K562 (cell line): ENCODE results near the gene NOP14. TPM values are rescaled to one million over a fixed set of nuclear protein-coding genes. Genes with fewer than 3 reads are reported as not detected.

Source experiments
- ATAC-seq: fragments of 200-7000 bp; cut with Tn5 transposase; 3 replicates; pipeline ENCODE4 v1.9.1; 2020; ENCODE audit warnings: moderate library complexity
- BruUV-seq: library from RNA; stranded (reverse); fragments of 400-500 nt; replicated peaks from 2 replicates; lab custom pipeline; 2021; lab: Mats Ljungman, UMichigan
- CTCF ChIA-PET: fragments of 300-600 bp; formaldehyde crosslinking; extraction: SDS; loops from one replicate; lab custom pipeline; 2021; ENCODE audit warnings: low intra/inter-chr PET ratio; lab: Yijun Ruan, JAX
- POLR2A ChIA-PET: fragments of 300-600, 350-650 bp; sonication (Branson Sonifier 250); formaldehyde crosslinking; extraction: SDS; loops from one replicate; lab custom pipeline; 2021; ENCODE audit warnings: antibody characterized with exemption, inconsistent platforms; lab: Yijun Ruan, JAX
- DNase-seq, 4 experiments: peaks; one replicate each; pipeline versions ENCODE4 v3.0.0 to v3.0.0-alpha.2; 2011 to 2018; ENCODE audit warnings: low spot score in 3 of 4, mixed read lengths in 3 of 4; ENCODE audit errors: extremely low read depth in 1 of 4
- FAIRE-seq: peaks from 2 replicates; lab custom pipeline; 2011; peaks lifted over from hg19 to GRCh38; lab: Jason Lieb, UNC
- H2AFZ ChIP-seq: 2 replicates; pipeline ENCODE4 v1.6.0; 2011; ENCODE audit warnings: low read depth, low read length, control low read depth, inconsistent platforms
- H3K27ac ChIP-seq: fragments of 200-600 bp; 3 replicates; pipeline ENCODE4 v1.8.0; 2011; ENCODE audit warnings: low read depth, mild to moderate bottlenecking, control low read depth, inconsistent platforms, low read length, moderate library complexity, mixed read lengths; ENCODE audit errors: extremely low read depth
- H3K27me3 ChIP-seq, 2 experiments: fragments of 300-600 bp in 1 of 2; 2 replicates in 1 of 2; 3 replicates in 1 of 2; pipeline versions ENCODE4 v1.6.0 to v1.8.0; 2011; ENCODE audit warnings: inconsistent platforms in 2 of 2, low read length in 2 of 2, mild to moderate bottlenecking in 1 of 2, mixed read lengths in 1 of 2, moderate library complexity in 1 of 2; ENCODE audit not compliant: control insufficient read depth in 2 of 2, insufficient read depth in 2 of 2
- H3K36me3 ChIP-seq: fragments of 300-600 bp; 3 replicates; pipeline ENCODE4 v1.8.0; 2011; ENCODE audit warnings: mild to moderate bottlenecking, low read length, inconsistent platforms; ENCODE audit not compliant: control insufficient read depth, insufficient read depth
- H3K4me1 ChIP-seq, 2 experiments: fragments of 200-600 bp in 1 of 2; replicated peaks in 1 of 2; 2 replicates in 1 of 2; 3 replicates in 1 of 2; pipeline versions ENCODE4 v1.5.1 to v1.8.0; 2011; ENCODE audit warnings: inconsistent platforms in 2 of 2, low read length in 2 of 2, mild to moderate bottlenecking in 1 of 2, mixed read lengths in 1 of 2, moderate library complexity in 1 of 2; ENCODE audit not compliant: control insufficient read depth in 2 of 2, insufficient read depth in 2 of 2
- H3K4me2 ChIP-seq: 2 replicates; pipeline ENCODE4 v1.6.1; 2011; ENCODE audit warnings: low read length, control low read depth, inconsistent platforms, mixed read lengths; ENCODE audit not compliant: insufficient read depth
- H3K4me3 ChIP-seq: fragments of 200-600 bp; sonication (generic), shearing (Covaris generic); 2 replicates; pipeline ENCODE4 v1.5.1; 2016; ENCODE audit warnings: control low read depth, inconsistent platforms
- H3K79me2 ChIP-seq: fragments of 200-600 bp; 3 replicates; pipeline ENCODE4 v1.8.0; 2011; ENCODE audit warnings: low read length, inconsistent platforms; ENCODE audit not compliant: control insufficient read depth, insufficient read depth
- H3K9ac ChIP-seq, 2 experiments: 2 replicates each; pipeline versions ENCODE4 v1.6.0 to v1.6.1; 2011; ENCODE audit warnings: low read depth in 2 of 2, low read length in 2 of 2, control low read depth in 1 of 2, inconsistent platforms in 1 of 2, mild to moderate bottlenecking in 1 of 2, mixed read lengths in 1 of 2; ENCODE audit not compliant: insufficient read depth in 1 of 2
- H3K9me1 ChIP-seq: one replicate; pipeline ENCODE4 v1.6.0; 2011; ENCODE audit warnings: inconsistent platforms, mild to moderate bottlenecking, low read length, moderate library complexity; ENCODE audit not compliant: control insufficient read depth, insufficient read depth
- H3K9me3 ChIP-seq: replicated peaks from 2 replicates; pipeline ENCODE4 v1.5.1; 2011; ENCODE audit warnings: low read depth, low read length, inconsistent platforms; ENCODE audit not compliant: control insufficient read depth, insufficient read depth
- H4K20me1 ChIP-seq: replicated peaks from 2 replicates; pipeline ENCODE4 v1.6.1; 2011; ENCODE audit warnings: low read length, inconsistent platforms, mixed read lengths; ENCODE audit not compliant: control insufficient read depth, insufficient read depth
- CEBPG ChIP-seq, 3 experiments: fragments of 200-800 bp in 1 of 3; sonication (Bioruptor generic) in 1 of 3; sonication (generic) in 1 of 3; formaldehyde crosslinking in 1 of 3; IDR thresholded peaks in 2 of 3; conservative IDR thresholded peaks in 1 of 3; 2 replicates each; pipeline versions ENCODE4 v1.6.1 to v1.8.0; 2016 to 2022; ENCODE audit warnings: missing compliant biosample characterization in 2 of 3, missing genetic modification characterization in 2 of 3, mild to moderate bottlenecking in 1 of 3, missing genetic modification reagents in 1 of 3
- CREB1 ChIP-seq, 2 experiments: sonication (generic) in 1 of 2; formaldehyde crosslinking in 1 of 2; IDR thresholded peaks; 2 replicates each; pipeline versions ENCODE4 v1.6.1 to v1.8.0; 2012 to 2022; ENCODE audit warnings: inconsistent platforms in 1 of 2, mild to moderate bottlenecking in 1 of 2, missing genetic modification reagents in 1 of 2, moderate library complexity in 1 of 2
- E2F6 ChIP-seq, 2 experiments: IDR thresholded peaks; 2 replicates each; pipeline ENCODE4 v1.6.1; 2011; ENCODE audit warnings: borderline replicate concordance in 1 of 2, control low read depth in 1 of 2, low read depth in 1 of 2, low read length in 1 of 2, mild to moderate bottlenecking in 1 of 2, mixed read lengths in 1 of 2, moderate library complexity in 1 of 2; ENCODE audit not compliant: insufficient read depth in 1 of 2, insufficient read length in 1 of 2, poor library complexity in 1 of 2, severe bottlenecking in 1 of 2; ENCODE audit errors: extremely low read depth in 1 of 2
- EGR1 ChIP-seq: fragments of 450-650 bp; conservative IDR thresholded peaks from 2 replicates; pipeline ENCODE4 v1.6.1; 2017; ENCODE audit warnings: mild to moderate bottlenecking
- GABPB1 ChIP-seq: sonication (generic); formaldehyde crosslinking; IDR thresholded peaks from 2 replicates; pipeline ENCODE4 v1.8.0; 2022; ENCODE audit warnings: mild to moderate bottlenecking, missing genetic modification reagents
- HNRNPLL ChIP-seq: fragments of 200-400 bp; formaldehyde crosslinking; IDR thresholded peaks from 2 replicates; pipeline ENCODE4 v1.6.1; 2017; ENCODE audit warnings: low read length, low read depth, mild to moderate bottlenecking; ENCODE audit not compliant: poor library complexity, severe bottlenecking
- MAZ ChIP-seq, 2 experiments: fragments of 450-650 bp in 1 of 2; sonication (generic) in 1 of 2; formaldehyde crosslinking; IDR thresholded peaks in 1 of 2; conservative IDR thresholded peaks in 1 of 2; 2 replicates each; pipeline versions ENCODE4 v1.4.0 to v1.5.0; 2020; ENCODE audit warnings: mild to moderate bottlenecking in 1 of 2, missing genetic modification reagents in 1 of 2
- NFIX ChIP-seq: fragments of 250-450 bp; sonication (Bioruptor Pico); IDR thresholded peaks from 2 replicates; pipeline ENCODE4 v1.4.0; 2020; ENCODE audit warnings: low read depth, mild to moderate bottlenecking, moderate library complexity
- SMAD1 ChIP-seq: fragments of 150-350 bp; IDR thresholded peaks from 2 replicates; pipeline ENCODE4 v1.6.1; 2014; ENCODE audit warnings: low read length, low read depth; ENCODE audit not compliant: partially characterized antibody
- SREBF2 ChIP-seq: sonication (generic); formaldehyde crosslinking; IDR thresholded peaks from 2 replicates; pipeline ENCODE4 v1.4.0; 2020; ENCODE audit warnings: mild to moderate bottlenecking, missing genetic modification reagents
- VEZF1 ChIP-seq: fragments of 200-800 bp; sonication (Bioruptor generic); IDR thresholded peaks from 2 replicates; pipeline ENCODE4 v1.6.1; 2017; ENCODE audit warnings: missing genetic modification characterization, missing compliant biosample characterization
- ZNF639 ChIP-seq, 2 experiments: fragments of 200-800 bp in 1 of 2; sonication (Bioruptor generic) in 1 of 2; sonication (generic) in 1 of 2; formaldehyde crosslinking in 1 of 2; IDR thresholded peaks in 1 of 2; conservative IDR thresholded peaks in 1 of 2; 2 replicates each; pipeline versions ENCODE4 v1.5.0 to v1.6.1; 2016 to 2020; ENCODE audit warnings: missing compliant biosample characterization in 1 of 2, missing genetic modification characterization in 1 of 2, missing genetic modification reagents in 1 of 2
- WGBS: fragments of 100-300 bp; shearing (Covaris generic); methylation state at CpG from one replicate; pipeline ENCODE4 v1.1.6; 2016; ENCODE audit warnings: low coverage, mixed read lengths; ENCODE audit not compliant: insufficient coverage; ENCODE audit errors: missing lambda C conversion rate; 5-methylcytosine and 5-hydroxymethylcytosine counted together
- in situ Hi-C: fragments of 300-500 bp; cut with MboI; formaldehyde crosslinking; loops from 4 replicates; pipeline ENCODE4 v1.15.0; 2018; ENCODE audit warnings: inconsistent platforms, mixed read lengths
- intact Hi-C: fragments of 100-400 bp; cut with micrococcal nuclease; formaldehyde crosslinking; loops from 2 replicates; pipeline ENCODE4 v1.14.2; 2022
- polyA plus RNA-seq, 8 experiments: library from polyadenylated mRNA; depleted of rRNA in 4 of 8; stranded (reverse) in 5 of 8; unstranded in 3 of 8; fragments of >200 nt; fragmentation: Nextera tagmentation in 2 of 8; fragmentation: Illumina TruSeq in 1 of 8; extraction: Ambion mirVana in 2 of 8; extraction: Trizol in 1 of 8; gene quantifications; 2 replicates each; pipeline versions ENCODE4 v1.2.1 to v1.2.3, GENCODE V29; 2011 to 2014; ENCODE audit warnings: inconsistent platforms in 1 of 8, missing spikeins in 1 of 8
- total RNA-seq, 7 experiments: library from RNA; depleted of rRNA in 6 of 7; stranded (reverse); fragments of >200 nt in 6 of 7; fragmentation: Illumina TruSeq in 2 of 7; extraction: Trizol in 2 of 7; gene quantifications; 2 replicates each; pipeline versions ENCODE4 v1.2.1 to v1.2.3, GENCODE V29; 2011 to 2021; ENCODE audit warnings: low replicate concordance in 1 of 7

NOP14 gene
- total and polyA plus RNA-seq, 9 of the 15 experiments (the other 6 are each of a cell fraction or from before 2014, with no cell fraction given) = 12.7 to 76.0 (median 50.9) TPM

- intact Hi-C loops (no loop called here), in situ Hi-C loops (no loop called here)
- no TSS peak for BruUV-seq
- no peaks in the 10 kb centered on the region for H3K9me1 ChIP-seq
- FAIRE-seq (no peak), ATAC-seq (peak; percentile 28), DNase-seq (peak; percentile 67 to 92 (median 80))
- H4K20me1 ChIP-seq = peaks cover 17% of the 10 kb centered on the region; the same call in 1 of the 2 replicates
- peak overlapping the region; percentile 64 for H3K27ac ChIP-seq
- peaks cover 17 to 65% of the 10 kb centered on the region in 2 experiments; a peak in 4 of 5 replicates for H3K4me1 ChIP-seq
- H2AFZ ChIP-seq = peak overlapping the region; percentile 56; the same call in 1 of the 2 replicates
- H3K79me2 ChIP-seq = peaks cover 28% of the 10 kb centered on the region; the same call in 2 of the 3 replicates
- ChIA-PET POLR2A (interaction anchor here (1.3 to 2.7 kb wide), 3 partner anchors 11 to 28 kb away, joined by 4 to 30 read pairs (median 6); partner anchors contain the start of genes GRK4 and NOP14), CTCF (interaction anchor here (0.6 kb wide), 1 partner anchor 234 kb away, joined by 4 read pairs; no protein-coding TSS in a partner anchor)
- H3K9ac ChIP-seq = peak overlapping the region; percentile 42 to 99; a peak in 3 of 4 replicates
- peak overlapping the region; percentile 86 for H3K4me2 ChIP-seq
- H3K9me3 ChIP-seq = no peaks in the 10 kb centered on the region
- peak overlapping the region; percentile 84 for H3K4me3 ChIP-seq
- no peaks in the 10 kb centered on the region for H3K27me3 ChIP-seq
- WGBS = 0% methylated on average over 4 of the region's 93 CpGs
- H3K36me3 ChIP-seq = peaks cover 62% of the 10 kb centered on the region
- TF ChIP-seq HNRNPLL = peak; percentile 26
- peak; percentile 69 for TF ChIP-seq VEZF1 (CRISPR knock-in tag)
- peak; percentile 38; the same call in 1 of the 2 replicates for TF ChIP-seq GABPB1 (CRISPR knock-in tag)
- no peak for TF ChIP-seq SREBF2 (CRISPR knock-in tag)
- no peak for TF ChIP-seq SMAD1
- 0 out of 2 replicates have a peak, but pooled peaks have one; percentile 20 for TF ChIP-seq CREB1 (IDR thresholded peaks at IDR 0.05)
- TF ChIP-seq CREB1 (CRISPR knock-in tag; IDR thresholded peaks at IDR 0.05) = no peak
- TF ChIP-seq CEBPG (CRISPR knock-in tag; IDR thresholded peaks at IDR 0.05) = 0 out of 2 replicates have a peak, but pooled peaks have one; percentile 27
- TF ChIP-seq CEBPG (tag; conservative IDR thresholded peaks at IDR 0.05 in 1 of 2, IDR thresholded peaks at IDR 0.05 in 1 of 2) = no peak
- peak; percentile 50 for TF ChIP-seq EGR1
- peak in 1 of 2 experiments; percentile 40 for TF ChIP-seq E2F6 (IDR thresholded peaks at IDR 0.05; ENCODE audit: borderline replicate concordance in 1 of 2, extremely low read depth in 1 of 2, insufficient read depth in 1 of 2, insufficient read length in 1 of 2, low read depth in 1 of 2, low read length in 1 of 2, poor library complexity in 1 of 2, severe bottlenecking in 1 of 2)
- no peak for TF ChIP-seq NFIX
- TF ChIP-seq ZNF639 (CRISPR knock-in tag; conservative IDR thresholded peaks at IDR 0.05 in 1 of 2, IDR thresholded peaks at IDR 0.05 in 1 of 2) = 0 out of 4 replicates have a peak, but pooled peaks of 1 of the 2 experiments have one; percentile 30
- 0 out of 4 replicates have a peak, but pooled peaks of 1 of the 2 experiments have one; percentile 15 for TF ChIP-seq MAZ (CRISPR knock-in tag; conservative IDR thresholded peaks at IDR 0.05 in 1 of 2, IDR thresholded peaks at IDR 0.05 in 1 of 2)
These were observed 29.0 kb downstream of the NOP14 start for GRCh38 chr4:2934077-2934812.
